T-helper 2 cell (primary cell): ENCODE data around the gene GOLGA8K.
"Not testable (repeated sequence)": the region's sequence is repeated elsewhere in the genome, so short reads cannot be mapped to it uniquely, and the experiment has no call there.

ENCODE experiments used
- DNase-seq, 5 experiments: peaks; one replicate each; pipeline versions ENCODE4 v3.0.0 to v3.0.0-alpha.2; 2012 to 2022
- total RNA-seq, 2 donors: gene quantifications; one replicate each; lab custom pipeline; 2026; lab: John Stamatoyannopoulos, UW

Gene GOLGA8K
- total RNA-seq: 0 to 0.07 reads per million in 2 donors

- DNase-seq: not testable (repeated sequence)
Measured at GRCh38 chr15:32403192-32403591, at the start of gene GOLGA8K. TSS of gene GOLGA8K (minus strand) at chr15:32403292. CDS start at chr15:32403194, 98 bp downstream.

GRCh38 chr15:32440445-32440977 is 37.4 kb upstream of the GOLGA8K start:
- DNase-seq: not testable (repeated sequence)

- DNase-seq: not testable (repeated sequence)
Measured at GRCh38 chr15:32434102-32434963, 31.2 kb upstream of the GOLGA8K start.

GRCh38 chr15:32427635-32428034 is 24.5 kb upstream of the GOLGA8K start:
- DNase-seq: not testable (repeated sequence)

- not testable (repeated sequence) for DNase-seq
Measured at GRCh38 chr15:32426511-32426910, 23.4 kb upstream of the GOLGA8K start.

GRCh38 chr15:32407903-32408302 is 4.8 kb upstream of the GOLGA8K start:
- DNase-seq: not testable (repeated sequence)

- not testable (repeated sequence) for DNase-seq
Measured at GRCh38 chr15:32396522-32396921, 6.6 kb downstream of the GOLGA8K start.

GRCh38 chr15:32394745-32395144 is 8.3 kb downstream of the GOLGA8K start:
- not testable (repeated sequence) for DNase-seq

- DNase-seq: not testable (repeated sequence)
Measured at GRCh38 chr15:32388050-32388648, 14.9 kb downstream of the GOLGA8K start.

GRCh38 chr15:32385823-32386495 is 17.1 kb downstream of the GOLGA8K start:
- DNase-seq: not testable (repeated sequence)

GRCh38 chr15:32374185-32374584 is 28.9 kb downstream of the GOLGA8K start:
- not testable (repeated sequence) for DNase-seq

- DNase-seq: not testable (repeated sequence)
Measured at GRCh38 chr15:32373707-32374106, 29.4 kb downstream of the GOLGA8K start.

GRCh38 chr15:32372075-32372474 is 31.0 kb downstream of the GOLGA8K start:
- DNase-seq: not testable (repeated sequence)

- DNase-seq: not testable (repeated sequence)
Measured at GRCh38 chr15:32370526-32370925, 32.6 kb downstream of the GOLGA8K start.

GRCh38 chr15:32370064-32370463 is 33.0 kb downstream of the GOLGA8K start:
- not testable (repeated sequence) for DNase-seq

- not testable (repeated sequence) for DNase-seq
Measured at GRCh38 chr15:32366492-32366891, 36.6 kb downstream of the GOLGA8K start.

- DNase-seq: not testable (repeated sequence)
Measured at GRCh38 chr15:32365955-32366354, 37.1 kb downstream of the GOLGA8K start.

GRCh38 chr15:32364944-32365343 is 38.1 kb downstream of the GOLGA8K start:
- peak in 1 of 5 experiments; percentile 46 for DNase-seq

GRCh38 chr15:32363449-32363848 is 39.6 kb downstream of the GOLGA8K start:
- DNase-seq: not testable (repeated sequence)

- DNase-seq: not testable (repeated sequence)
Measured at GRCh38 chr15:32361662-32362061, 41.4 kb downstream of the GOLGA8K start.

- DNase-seq: not testable (repeated sequence)
Measured at GRCh38 chr15:32358462-32358861, 44.6 kb downstream of the GOLGA8K start.

GRCh38 chr15:32356909-32357308 is 46.2 kb downstream of the GOLGA8K start:
- DNase-seq: not testable (repeated sequence)

- not testable (repeated sequence) for DNase-seq
Measured at GRCh38 chr15:32352748-32353147, 50.3 kb downstream of the GOLGA8K start.
